ENCODE data around the gene OR2A5.
"Not testable (repeated sequence)": the region's sequence is repeated elsewhere in the genome, so short reads cannot be mapped to it uniquely, and the experiment has no call there.

Gene OR2A5, protein sequence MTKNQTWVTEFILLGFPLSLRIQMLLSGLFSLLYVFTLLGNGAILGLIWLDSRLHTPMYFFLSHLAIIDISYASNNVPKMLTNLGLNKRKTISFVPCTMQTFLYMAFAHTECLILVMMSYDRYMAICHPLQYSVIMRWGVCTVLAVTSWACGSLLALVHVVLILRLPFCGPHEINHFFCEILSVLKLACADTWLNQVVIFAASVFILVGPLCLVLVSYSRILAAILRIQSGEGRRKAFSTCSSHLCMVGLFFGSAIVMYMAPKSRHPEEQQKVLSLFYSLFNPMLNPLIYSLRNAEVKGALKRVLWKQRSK

DNA sequence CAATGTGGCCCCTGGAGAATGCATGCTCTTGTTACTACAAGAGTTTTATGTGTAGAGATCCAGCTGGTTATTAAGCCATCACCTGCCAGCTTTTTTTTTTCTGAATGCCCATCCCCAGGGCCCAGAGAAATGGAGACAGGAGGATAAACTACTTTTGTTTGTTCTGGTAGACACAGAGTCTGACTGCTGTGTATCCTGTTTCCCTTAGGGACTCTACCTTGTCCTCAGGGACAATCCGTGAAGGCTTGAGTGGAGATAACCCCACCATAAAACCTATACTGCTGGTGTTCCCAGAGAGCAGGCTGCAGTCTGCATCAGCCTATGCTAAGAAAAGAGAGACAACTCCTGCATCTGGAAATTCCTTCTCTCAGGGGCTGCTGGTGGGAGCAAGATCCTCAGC, at the start of gene OR2A5:
TSS of gene OR2A5 (plus strand) at position 301 of the 400 bp plus-strand sequence. CDS start 1,454 bp downstream, outside the sequence.
- DNase-seq, result no peak

DNA sequence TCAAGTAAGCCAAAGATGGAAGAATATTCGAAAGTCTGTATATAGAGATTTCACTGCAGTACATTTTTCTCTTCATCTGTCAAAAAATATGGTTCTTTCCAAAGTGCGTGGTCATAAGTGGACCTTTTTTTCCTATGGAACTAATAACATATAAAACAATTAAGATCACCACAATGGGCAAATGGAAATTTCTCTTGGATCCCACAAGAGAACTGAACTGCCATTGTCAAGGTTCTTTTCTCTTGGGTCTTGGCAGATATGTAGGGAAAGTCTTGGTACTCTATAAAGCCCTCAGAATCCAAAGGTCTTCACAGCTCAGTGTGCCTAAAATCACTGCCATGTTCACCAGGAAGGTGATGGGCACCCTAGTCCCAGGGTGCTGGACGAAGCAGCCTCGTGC, 48.7 kb upstream of the OR2A5 start, which contains the start of gene OR6B1:
TSS of gene OR6B1 (plus strand) at position 301 of the 400 bp plus-strand sequence. CDS start 3,677 bp downstream, outside the sequence.
- no peak for DNase-seq

DNA sequence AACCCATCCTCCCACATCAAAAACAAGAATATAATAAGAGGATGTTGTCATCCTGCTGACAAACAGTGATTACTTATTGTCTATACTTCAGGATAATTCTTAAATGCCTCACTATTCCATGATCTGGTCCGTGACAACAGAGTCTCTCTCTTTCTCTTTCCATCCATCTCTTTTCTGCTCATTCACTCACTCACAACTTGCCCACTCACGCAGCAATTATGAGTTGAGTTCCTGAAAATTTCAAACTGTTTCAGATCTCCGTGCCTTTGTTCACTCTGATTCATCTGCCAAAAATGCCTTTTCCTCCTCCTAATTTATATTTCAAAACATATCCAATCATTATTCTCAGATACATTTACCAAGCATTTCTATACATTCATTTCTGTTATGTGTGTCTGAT, 47.2 kb upstream of the OR2A5 start:
- DNase-seq, result no peak

DNA sequence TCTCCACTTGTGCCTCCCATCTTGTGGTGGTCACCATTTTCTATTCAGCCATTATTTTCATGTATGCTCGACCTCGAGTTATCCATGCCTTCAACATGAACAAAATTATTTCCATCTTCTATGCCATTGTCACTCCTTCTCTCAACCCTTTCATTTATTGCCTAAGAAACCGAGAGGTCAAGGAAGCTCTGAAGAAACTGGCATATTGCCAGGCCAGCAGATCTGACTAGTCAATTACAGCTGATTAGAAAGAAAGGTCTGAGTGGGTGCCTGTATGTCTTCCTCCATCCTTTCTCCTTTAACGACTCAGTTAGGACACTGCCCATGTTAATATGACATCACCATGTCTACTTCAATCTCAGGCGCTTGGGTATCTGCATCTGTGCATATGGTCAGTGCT, 44.0 kb upstream of the OR2A5 start:
- no peak for DNase-seq

DNA sequence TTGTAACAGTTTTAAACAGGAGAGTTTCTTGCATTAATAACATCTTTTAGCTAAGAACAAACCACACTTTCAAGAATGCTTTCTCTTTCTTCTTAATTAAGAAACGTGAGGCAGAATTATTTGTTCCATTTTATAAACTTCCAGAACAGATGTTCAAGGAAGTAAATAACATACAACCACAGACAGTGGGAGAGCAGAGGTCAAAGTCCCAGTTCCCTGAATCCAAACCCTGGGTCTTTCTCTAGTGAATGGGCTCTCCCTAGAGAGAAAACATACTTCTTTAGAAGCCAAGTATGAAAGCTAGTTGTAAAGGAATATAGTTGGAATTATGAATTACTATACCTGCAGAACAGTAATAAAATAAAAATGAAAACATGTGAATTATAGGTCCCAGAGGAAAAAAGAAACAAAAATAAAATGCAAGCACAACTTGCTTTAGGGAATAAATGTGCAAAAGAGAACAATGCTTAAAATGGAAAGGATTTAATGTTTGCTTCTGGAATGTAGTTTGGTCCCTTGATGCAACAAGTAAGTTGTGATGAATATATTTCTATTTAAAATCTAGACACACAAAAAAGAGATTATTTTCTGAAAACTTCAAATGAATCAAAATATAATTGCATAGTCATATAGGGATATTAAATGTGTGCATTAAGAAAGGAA, 42.6 kb upstream of the OR2A5 start:
- no peak for DNase-seq

DNA sequence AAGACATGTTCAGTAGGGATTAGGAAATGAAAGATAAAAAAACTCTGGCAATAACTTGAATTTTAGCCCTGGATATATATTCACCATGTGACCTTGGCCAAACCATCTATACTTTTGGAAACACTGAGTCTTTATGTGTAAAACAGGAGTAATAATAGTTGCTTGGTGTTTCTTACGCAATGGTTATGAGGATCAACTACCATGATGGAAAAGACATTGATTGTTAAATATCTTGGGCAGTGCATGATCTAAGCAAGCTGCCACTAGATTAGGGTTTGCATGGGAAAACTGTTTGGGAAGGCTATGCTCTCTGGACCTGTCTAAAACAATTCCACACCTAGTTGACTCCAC, 42.1 kb upstream of the OR2A5 start:
- DNase-seq, result no peak

DNA sequence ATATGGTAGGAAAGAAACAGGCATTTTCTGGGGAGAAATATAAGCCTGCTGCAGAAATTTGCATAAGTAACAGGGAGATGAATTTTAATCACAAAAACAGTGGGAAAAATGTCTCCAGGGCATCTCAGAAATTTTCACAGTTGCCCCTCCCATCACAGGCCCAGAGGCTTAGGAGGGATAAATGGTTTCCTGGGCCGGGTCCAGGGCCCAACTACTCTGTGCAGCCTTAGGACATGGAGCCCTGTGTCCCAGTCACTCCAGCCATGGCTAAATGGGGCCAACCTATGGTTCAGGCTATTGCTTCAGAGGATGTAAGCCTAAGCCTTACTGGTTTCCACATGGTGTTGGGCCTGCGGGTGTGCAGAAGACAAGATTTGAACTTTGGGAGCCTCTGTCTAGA, 39.4 kb upstream of the OR2A5 start:
- DNase-seq, result no peak

DNA sequence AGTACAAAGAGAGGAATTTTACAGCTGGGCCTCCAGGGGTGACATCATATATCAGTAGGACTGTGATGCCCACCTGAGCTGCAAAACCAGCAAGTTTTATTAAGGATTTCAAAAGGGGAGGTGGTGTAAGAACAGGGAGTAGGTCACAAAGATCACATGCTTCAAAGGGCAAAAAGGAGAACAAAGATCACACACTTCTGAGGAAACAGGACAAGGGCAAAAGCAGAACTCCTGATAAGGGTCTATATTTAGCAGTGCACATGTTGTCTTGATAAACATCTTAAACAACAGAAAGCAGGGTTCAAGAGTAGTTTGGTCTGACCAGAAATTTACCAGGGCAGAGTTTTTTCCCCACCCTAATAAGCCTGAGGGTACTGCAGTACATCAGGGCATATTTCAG, 38.7 kb upstream of the OR2A5 start:
- not testable (repeated sequence) for DNase-seq

DNA sequence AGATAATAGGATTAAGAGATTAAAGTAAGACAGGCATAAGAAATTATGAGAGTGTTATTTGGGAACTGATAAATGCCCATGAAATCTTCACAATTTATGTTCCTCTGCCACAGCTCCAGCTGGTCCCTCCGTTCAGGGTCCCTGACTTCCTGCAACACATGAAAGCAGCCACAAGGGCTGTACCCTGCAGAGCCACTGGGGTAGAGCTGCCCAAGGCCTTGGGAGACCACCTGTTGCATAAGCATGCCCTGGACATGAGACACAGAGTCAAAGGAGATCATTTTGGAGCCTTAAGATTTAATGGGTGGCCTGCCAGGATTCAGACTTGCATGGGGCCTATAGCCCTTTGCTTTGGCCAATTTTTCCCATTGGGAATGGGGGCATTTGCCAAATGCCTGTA, 37.9 kb upstream of the OR2A5 start:
- DNase-seq, result not testable (repeated sequence)

DNA sequence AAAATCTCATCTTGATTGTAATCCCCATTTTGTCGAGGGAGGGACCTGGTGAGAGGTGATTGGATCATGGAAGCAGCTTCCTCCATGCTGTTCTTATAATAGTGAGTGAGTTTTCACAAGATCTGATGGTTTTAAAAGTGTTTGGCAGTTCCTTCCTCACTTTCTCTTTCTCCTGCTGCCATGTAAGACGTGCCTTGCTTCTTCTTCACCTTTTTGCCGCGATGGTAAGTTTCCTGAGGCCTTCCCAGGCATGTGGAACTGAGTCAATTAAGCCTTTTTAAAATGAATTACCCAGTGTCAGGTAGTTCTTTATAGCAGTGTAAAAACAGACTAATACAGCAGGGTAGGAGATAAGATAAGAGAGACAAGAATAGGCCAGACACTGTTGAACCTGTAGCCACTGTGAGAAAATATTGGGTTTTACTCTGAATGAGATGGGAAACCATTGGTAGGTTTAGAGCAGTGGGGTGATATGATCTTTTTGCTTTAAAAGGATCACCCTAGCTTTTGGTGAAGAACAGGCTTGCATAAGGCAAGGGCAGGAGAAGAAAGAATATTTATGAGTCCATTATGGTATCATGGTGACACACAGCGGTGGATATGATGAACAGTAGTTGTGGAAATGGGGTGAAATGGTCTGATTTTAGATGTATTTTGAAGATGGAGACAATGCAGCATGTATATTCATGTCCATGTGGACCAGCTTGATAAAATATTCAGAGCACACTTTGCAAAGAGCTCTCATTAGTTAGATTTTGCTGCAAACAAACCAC, 37.1 kb upstream of the OR2A5 start:
- DNase-seq, result no peak

DNA sequence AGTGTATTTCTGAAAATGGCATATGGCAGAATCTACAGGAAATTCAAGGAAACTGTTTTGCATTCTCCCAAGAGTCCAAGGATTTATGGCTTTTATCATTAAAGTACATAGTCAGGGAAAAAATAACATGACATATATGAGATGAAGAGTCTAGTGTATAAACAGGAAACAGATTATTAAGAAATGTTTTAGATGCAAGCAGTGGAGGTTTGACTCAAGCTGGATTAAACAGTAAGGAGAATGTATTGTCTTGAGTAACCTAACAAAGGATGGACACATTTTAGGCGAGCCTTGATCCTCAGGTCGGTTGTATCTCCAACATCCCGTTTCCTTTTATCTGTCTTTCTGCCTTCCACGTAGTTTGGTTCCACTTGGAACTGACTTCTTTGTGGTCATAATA, 30.7 kb upstream of the OR2A5 start:
- DNase-seq, result no peak

DNA sequence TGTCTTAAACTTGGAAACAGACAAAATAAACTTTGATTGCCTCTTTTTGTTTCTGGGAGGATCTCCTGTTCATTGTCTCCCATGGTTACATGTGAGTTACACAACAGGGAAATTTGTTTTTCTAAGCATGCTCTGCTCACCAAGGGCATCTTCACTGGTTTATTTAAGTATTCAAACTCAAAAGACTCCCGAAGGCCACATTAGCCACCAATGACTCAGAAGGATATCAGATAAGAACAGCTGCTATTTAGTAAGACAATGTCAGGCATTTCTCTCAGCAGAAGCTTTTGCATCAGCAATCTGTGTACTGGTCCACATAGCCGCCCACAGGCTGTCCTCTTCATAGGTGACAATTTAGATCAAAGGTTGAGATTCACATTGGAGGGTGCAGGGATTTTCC, 29.3 kb upstream of the OR2A5 start:
- peak; percentile 83 for DNase-seq

DNA sequence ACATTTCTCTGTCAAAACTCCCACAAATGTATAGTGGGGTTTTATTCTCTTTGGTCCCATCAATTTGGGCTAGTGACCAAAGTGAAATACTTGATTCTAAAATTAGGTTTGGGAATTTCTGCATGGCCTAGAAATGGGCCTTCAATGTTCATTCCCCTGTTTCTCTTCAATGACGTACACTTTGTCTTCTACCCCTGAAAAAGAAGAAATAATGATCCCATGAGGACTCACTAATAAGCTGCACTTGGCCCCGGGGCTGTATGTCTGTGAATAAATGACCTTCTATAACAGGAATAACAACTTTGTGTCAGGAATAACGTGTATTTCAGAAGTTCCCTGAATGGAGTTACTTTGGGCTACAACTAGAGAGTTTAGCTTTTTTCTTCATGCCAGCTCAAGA, 28.4 kb upstream of the OR2A5 start:
- no peak for DNase-seq

DNA sequence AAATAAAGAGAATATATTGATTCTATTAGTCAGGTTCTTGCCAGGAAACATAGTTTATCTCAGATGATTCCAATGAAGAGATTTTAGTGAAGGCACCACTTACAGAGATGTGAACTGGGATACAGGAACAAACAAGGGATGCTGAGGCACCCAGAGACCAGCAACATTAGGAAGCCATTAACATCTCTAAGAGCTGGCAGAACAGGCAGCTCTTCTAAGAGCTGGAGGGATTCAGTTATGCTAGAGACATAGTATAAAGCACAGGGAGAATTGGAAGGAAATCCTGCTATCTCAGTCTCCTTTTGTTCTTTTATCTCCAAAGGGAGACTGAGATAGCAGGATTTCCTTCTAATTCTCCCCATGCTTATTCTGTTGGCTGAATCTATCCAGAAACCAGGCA, 26.6 kb upstream of the OR2A5 start:
- no peak for DNase-seq

DNA sequence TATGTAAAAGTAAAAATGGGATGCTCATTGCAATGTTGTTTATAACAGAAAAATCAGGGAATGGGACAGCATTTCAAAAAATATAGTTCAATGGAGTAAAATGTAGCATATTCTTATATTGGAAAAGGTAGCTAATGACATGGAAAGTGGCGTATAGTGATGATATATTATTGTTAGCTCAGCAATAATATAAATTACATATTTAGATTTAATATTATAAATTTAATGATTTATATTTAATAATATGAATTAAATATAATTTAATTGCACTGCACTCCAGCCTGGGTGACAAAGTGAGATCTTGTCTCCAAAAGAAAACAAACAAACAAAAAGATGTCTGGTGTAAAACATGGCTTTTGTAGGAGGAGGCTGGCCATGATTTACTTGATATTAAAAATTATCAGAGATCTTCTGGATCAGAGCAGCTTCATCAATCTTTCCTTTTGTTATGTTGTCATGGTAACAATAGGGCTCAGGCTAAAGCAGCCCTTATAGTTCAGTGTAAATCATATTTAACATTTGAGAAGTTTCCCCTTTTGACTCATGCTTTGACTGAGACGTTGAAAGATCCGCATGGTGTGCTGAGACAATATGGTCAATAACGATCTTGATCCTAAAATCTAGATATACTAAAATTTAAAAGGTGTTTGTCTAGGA, 25.4 kb upstream of the OR2A5 start:
- DNase-seq, result no peak

DNA sequence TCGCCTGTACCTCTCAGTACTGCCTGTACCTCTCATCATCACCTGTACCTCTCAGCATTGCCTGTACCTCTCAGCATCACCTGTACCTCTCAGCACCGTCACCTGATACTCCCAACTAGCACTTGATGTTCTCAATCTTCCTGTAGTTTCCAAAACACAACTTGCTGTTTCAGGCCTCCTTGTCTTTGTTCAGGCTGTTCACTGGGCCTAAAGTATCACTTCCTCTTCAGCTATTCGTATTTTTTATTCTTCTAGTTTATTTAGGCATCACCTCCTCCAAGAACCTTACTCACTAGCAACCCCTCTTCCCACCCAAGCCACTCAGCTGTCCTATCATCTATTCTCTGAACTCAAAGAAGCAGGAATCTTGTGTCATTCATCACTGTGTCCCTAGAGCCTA, 24.5 kb upstream of the OR2A5 start:
- no peak for DNase-seq

DNA sequence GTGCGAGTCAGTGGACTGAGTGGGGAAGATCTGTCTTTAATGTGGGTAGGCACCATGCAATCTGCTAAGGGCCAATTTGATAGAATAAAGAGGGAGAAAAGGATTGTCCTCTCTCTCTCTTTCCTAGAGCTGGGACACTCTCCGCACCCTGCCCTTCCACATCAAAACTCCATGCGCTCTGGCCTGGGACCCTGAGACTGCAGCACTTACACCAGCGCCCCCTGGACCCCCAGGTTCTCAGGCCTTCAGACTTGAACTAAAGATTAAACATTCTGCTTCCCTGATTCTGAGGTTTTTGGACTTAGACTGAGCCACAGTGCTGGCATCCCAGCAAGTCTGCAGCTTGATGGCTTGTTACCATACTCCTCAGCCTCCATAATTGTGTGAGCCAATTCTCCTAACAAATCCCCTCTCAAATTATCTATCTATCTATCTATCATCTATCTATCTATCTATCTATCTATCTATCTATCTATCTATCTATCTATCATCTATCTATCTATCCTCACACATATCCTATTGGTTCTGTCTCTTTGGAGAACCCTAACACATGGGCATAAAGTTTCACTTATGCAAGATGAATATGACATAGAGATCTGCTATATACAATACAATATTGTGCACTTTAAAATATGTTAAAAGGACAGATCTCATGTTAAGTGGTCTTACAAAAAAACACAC, 22.4 kb upstream of the OR2A5 start:
- no peak for DNase-seq

DNA sequence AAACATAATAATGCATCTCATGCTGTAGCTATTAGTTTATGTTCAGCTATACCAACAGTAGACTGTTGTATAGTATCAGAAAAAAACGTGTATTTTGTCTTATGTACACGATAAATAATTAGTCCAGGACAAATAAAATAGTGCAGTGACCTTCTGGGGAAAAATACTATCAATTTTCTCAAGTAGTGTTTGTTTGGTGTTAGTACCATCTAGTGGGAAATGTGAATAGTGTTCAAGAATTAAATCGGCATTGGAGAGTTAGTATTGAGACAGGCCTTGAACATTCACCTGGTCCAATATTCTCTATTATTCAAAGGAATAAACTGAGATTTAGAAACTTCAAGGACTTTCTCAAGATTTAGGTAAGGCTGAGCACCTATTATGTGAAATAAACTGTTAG, 21.7 kb upstream of the OR2A5 start:
- DNase-seq, result peak; percentile 16

DNA sequence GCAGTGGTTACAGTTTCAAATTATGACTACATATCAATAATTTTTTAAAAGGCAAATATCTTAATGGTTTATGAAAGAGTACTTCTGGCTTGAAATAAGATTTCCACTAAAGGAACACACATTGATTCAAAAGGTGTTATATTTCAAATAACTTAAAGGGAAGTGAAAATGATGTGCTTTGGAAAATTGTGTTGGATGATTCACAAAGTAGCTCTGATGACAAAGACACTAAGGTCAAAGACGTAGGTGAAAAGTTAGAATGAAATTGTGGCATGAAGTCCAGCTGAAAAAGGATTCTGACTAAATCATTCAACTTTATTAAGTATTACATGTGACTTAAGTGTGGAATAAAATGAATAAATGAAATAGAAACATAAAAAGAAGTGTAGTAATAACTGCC, 20.8 kb upstream of the OR2A5 start:
- no peak for DNase-seq

DNA sequence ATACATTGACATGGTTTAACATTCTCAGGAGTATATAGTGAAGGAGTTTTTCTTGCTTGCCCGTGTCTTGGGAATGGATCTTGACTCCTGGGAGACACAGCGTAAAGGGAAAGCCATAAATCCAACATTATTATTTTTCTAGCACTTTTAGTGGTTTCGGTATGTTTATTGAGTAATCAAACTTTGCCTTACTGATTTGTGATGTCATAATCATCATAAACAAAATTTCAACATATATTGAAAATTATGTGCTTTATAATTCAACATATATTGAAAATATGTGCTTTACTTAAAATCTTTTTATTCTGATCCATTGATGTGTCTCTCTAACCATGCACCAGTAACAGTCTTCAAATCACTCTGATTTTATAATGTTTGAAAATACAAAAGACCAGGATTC, 20.2 kb upstream of the OR2A5 start:
- no peak for DNase-seq

DNA sequence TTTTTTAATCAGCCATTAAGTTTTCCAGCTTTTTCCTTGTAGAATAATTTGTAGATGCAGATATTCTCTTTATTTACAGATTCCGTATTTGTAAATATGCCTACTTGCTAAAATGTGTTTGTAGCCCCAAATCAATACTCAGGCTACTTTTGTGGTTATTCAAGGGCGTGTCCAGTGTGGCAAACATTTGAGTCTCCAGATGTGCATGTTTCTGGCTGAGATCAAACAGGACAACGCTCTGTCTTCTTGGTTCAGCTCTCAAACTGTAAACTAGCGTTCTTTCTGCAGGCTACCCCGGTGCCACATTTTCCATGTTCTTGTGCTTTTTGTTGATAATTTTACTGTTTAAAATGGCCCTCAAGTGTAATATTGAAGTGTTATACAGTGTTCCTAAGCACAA, 16.2 kb upstream of the OR2A5 start:
- DNase-seq, result no peak

DNA sequence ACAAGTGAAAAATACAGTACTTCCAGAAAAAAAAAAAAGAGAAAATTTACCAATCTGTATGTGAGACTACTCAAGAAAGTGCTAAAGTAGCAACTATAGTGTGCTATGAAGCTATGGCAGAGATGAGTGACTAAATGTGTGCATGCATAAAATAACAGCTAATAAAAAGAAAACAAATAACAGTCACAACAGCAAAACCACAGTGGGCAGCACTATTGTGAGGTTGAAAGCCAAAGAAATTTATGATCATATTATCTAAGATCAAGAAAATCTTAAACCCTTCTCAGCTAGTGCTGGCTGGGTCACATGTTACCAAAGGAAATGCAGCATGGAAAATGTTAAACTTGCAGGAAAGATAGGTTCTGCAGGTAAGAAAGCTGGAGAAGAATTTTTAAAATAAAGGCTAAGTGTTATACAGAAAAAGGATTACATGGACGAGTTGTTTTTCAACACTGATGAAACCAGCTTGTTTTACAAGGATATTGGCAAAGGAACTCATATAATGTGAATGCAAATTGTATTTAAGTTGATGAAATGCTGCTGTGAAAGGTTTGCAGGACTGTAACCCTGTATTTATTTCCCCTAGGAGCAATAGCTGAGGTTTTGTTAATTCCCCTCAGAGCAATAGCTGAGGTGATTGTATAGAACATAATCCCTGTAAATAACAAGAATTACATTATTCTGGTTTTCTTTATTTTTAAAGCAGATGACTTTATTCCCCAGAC, 15.6 kb upstream of the OR2A5 start:
- no peak for DNase-seq

Measured in NCI-H226 (cell line).